ENCODE measurements around the gene OSBPL6. TPM values are rescaled to one million over a fixed set of nuclear protein-coding genes. Genes with fewer than 3 reads are reported as not detected.
"Not testable (repeated sequence)": the region's sequence is repeated elsewhere in the genome, so short reads cannot be mapped to it uniquely, and the experiment has no call there.

Gene OSBPL6
- total RNA-seq, 1 donor from 2014 or later, result 5.3 TPM

DNA sequence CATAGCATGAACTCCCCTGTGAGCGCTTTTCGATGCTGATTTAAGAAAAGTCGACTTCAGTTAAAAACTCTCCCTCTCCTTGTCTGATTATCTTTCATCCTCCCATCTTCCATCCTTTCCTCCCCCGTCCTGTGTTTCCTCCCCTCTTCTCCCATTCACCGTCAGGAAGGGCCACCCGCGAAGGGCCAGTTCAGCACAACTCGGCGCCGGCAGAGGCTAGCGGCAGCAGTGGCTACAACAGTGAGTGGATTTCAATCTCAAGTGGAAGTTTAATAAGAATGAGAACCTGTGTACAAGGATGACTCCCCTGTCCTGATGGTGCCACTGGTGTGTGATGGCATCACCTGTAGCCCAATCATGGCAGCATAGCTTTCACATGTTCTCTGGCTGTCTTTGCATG lies 149.8 kb downstream of the OSBPL6 start:
- H3K27me3 ChIP-seq (ENCODE audit: control insufficient read depth, insufficient read depth, low read length), result no peaks in the 10 kb centered on the region
- FAIRE-seq (no peak), DNase-seq (ENCODE audit: low read depth) (no peak)
- H3K4me3 ChIP-seq (ENCODE audit: low read depth, low read length), result no peak overlapping the region
- no peaks in the 10 kb centered on the region for H3K36me3 ChIP-seq (ENCODE audit: control insufficient read depth, insufficient read depth, low read length)
- TF ChIP-seq, protein P1, sequence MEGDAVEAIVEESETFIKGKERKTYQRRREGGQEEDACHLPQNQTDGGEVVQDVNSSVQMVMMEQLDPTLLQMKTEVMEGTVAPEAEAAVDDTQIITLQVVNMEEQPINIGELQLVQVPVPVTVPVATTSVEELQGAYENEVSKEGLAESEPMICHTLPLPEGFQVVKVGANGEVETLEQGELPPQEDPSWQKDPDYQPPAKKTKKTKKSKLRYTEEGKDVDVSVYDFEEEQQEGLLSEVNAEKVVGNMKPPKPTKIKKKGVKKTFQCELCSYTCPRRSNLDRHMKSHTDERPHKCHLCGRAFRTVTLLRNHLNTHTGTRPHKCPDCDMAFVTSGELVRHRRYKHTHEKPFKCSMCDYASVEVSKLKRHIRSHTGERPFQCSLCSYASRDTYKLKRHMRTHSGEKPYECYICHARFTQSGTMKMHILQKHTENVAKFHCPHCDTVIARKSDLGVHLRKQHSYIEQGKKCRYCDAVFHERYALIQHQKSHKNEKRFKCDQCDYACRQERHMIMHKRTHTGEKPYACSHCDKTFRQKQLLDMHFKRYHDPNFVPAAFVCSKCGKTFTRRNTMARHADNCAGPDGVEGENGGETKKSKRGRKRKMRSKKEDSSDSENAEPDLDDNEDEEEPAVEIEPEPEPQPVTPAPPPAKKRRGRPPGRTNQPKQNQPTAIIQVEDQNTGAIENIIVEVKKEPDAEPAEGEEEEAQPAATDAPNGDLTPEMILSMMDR (IDR thresholded peaks at IDR 0.05; ENCODE audit: insufficient read depth, low read length, severe bottlenecking), result no peak

DNA sequence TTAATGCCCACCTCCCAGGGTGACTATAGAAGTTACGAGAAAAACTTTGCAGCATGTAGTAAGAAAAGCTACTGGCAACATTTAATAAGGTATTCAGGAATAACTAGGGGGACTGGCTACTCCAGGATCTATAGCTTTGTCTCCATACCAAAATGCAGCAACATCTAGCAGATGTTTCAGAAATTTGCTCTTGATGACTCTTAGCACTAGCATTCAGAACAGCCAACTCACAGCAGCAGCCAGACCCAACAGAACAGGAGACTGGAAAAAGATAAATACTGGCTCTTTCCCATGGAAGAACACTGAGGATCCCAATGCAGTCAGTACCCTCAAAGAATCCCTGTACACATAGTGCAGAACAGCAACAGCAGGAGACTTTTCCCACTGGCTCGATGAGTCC lies 151.6 kb downstream of the OSBPL6 start:
- TF ChIP-seq, protein P1 (IDR thresholded peaks at IDR 0.05; ENCODE audit: insufficient read depth, low read length, severe bottlenecking), result no peak
- FAIRE-seq, result no peak
- Histone ChIP-seq H3K36me3 (ENCODE audit: control insufficient read depth, insufficient read depth, low read length) (peaks cover 4% of the 10 kb centered on the region), H3K27me3 (ENCODE audit: control insufficient read depth, insufficient read depth, low read length) (no peaks in the 10 kb centered on the region), H3K4me3 (ENCODE audit: low read depth, low read length) (no peak overlapping the region)
- no peak for DNase-seq (ENCODE audit: low read depth)

DNA sequence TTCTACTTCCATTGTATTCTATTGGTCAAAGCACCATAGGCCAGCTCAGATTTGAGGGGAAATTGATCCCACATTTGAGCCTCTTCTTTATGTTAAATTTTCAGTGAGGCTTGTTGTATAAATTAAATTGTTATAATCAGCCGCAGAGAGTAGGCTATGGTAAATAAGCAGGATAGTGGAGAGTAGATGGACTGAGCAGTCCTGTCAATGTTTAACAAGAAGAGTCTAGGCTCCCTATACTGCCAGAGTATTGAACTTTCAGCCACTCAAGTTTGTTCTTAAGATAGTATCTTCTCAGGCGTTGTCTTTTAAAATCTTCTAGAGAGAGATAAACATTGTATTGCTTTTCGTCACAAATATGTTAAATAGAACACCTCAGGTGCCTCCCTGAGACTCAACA lies 155.7 kb downstream of the OSBPL6 start:
- no peak for FAIRE-seq
- Histone ChIP-seq H3K27me3 (ENCODE audit: control insufficient read depth, insufficient read depth, low read length) (no peaks in the 10 kb centered on the region), H3K36me3 (ENCODE audit: control insufficient read depth, insufficient read depth, low read length) (peaks cover 4% of the 10 kb centered on the region), H3K4me3 (ENCODE audit: low read depth, low read length) (no peak overlapping the region)
- no peak for DNase-seq (ENCODE audit: low read depth)
- TF ChIP-seq, protein P1 (IDR thresholded peaks at IDR 0.05; ENCODE audit: insufficient read depth, low read length, severe bottlenecking), result no peak

DNA sequence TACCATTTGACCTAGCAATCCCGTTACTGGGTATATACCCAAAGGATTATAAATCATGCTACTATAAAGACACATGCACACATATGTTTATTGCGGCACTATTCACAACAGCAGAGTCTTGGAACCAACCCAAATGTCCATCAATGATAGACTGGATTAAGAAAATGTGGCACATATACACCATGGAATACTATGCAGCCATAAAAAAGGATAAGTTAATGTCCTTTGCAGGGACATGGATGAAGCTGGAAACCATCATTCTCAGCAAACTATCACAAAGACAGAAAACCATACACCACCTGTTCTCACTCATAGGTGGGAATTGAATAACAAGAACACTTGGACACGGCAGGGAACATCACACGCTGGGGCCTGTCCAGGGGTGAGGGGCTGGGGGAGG lies 163.4 kb downstream of the OSBPL6 start:
- H3K36me3 ChIP-seq (ENCODE audit: control insufficient read depth, insufficient read depth, low read length); DNase-seq (ENCODE audit: low read depth); H3K27me3 ChIP-seq (ENCODE audit: control insufficient read depth, insufficient read depth, low read length); H3K4me3 ChIP-seq (ENCODE audit: low read depth, low read length); FAIRE-seq: not testable (repeated sequence)

DNA sequence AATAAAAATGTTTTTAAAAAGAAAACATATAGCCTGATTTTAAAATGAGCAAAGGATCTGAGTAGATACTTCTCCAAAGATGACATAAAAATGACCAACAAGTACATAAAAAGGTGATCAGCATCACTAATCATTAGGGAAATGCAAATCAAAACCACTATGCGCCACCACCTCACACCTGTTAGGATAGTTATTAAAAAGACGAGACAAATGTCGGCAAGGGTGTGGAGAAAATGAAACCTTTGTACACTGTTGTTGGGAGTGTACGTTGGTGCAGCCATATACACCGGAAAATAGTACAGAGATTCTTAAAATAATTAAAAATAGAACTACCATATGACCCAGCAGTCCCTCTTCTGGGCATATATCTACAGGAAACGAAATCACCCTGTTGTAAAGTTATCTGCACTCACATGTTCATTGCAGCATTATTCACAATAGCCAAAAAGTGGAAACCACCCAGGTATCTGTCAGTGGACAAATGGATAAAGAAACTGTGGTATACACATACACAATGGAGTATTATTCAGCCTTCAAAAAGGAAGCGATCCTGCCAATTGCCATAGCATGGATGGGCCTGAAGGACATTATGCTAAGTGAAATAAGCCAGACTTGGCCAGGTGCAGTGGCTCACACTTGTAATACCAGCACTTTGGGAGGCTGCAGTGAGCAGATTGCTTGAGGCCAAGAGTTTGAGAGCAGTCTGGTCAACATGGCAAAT lies 165.0 kb downstream of the OSBPL6 start:
- no peaks in the 10 kb centered on the region for H3K36me3 ChIP-seq (ENCODE audit: control insufficient read depth, insufficient read depth, low read length)
- FAIRE-seq (no peak), DNase-seq (ENCODE audit: low read depth) (no peak)
- H3K4me3 ChIP-seq (ENCODE audit: low read depth, low read length), result no peak overlapping the region
- H3K27me3 ChIP-seq (ENCODE audit: control insufficient read depth, insufficient read depth, low read length), result no peaks in the 10 kb centered on the region
- TF ChIP-seq, protein P1 (IDR thresholded peaks at IDR 0.05; ENCODE audit: insufficient read depth, low read length, severe bottlenecking), result no peak

DNA sequence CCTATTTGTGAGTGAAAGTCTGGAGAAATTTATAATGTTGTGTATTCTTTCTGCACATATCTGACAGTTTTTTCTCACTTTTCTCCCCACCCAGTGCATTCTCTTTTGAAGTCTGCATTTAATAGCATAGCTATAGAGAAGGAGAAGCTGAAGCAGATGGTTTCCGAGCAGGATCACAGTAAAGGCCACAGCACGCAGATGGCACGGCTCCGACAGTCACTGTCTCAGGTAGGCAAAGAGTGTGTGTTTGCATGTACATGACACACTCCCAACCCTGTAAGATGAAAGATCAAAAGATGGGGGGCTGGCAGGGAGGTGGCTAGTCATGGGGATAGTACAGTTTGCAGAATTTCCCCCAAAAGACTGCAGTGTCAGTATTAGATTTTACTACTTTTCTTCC lies 167.3 kb downstream of the OSBPL6 start:
- Histone ChIP-seq H3K36me3 (ENCODE audit: control insufficient read depth, insufficient read depth, low read length) (no peaks in the 10 kb centered on the region), H3K27me3 (ENCODE audit: control insufficient read depth, insufficient read depth, low read length) (no peaks in the 10 kb centered on the region), H3K4me3 (ENCODE audit: low read depth, low read length) (no peak overlapping the region)
- FAIRE-seq (peak; percentile 18), DNase-seq (ENCODE audit: low read depth) (no peak)
- TF ChIP-seq, protein P1 (IDR thresholded peaks at IDR 0.05; ENCODE audit: insufficient read depth, low read length, severe bottlenecking), result no peak
